TTC549 (cell line): ENCODE measurements around the gene HOXA1.

Experiments used
- FAIRE-seq: peaks from 2 replicates; lab custom pipeline; 2012; peaks lifted over from hg19 to GRCh38; lab: Jason Lieb, UNC

Gene HOXA1

DNA sequence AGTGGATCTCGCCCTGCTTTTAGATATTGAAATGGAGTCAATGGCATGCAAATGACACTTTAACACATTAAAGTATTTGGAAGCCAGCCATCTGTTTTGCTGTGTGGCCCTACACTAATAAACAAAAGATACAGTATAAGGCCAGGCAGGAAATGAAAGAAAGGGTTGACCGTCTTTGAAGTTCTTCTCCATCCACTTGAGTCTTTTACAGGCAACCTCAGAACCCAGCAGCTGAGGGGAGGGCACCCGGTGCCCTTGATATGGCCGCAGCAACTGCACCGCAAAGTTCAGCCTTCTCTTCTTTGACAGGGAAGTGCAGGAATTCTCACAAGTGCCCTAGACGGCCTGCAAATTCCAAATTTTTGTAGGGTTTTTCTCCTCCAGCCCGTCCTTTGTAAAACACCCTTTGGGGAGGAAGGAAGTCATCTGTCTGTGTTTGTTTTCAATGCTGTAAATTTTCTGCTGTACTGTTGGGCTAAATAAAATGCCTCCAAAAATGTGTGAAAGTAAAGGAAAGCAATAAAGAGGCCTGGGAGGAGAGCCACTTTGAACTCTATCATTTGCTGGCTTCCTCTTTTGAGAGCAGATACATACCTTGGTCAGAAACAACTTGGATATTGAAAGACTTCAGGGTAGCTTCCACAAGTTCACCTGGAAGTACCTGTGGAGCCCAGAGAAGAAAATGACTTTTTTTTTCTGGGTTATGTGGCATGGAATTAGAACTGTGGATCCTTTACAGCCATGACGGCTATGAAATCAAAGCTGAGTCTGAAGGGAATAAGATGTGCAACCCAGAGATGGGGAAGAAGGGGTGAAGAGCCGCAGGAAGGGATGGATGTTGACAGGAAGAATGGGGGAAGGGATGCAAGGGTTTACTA, 3.6 kb downstream of the HOXA1 start:
- FAIRE-seq, result no peak

GRCh38 chr7:27091105-27091504, 4.7 kb downstream of the HOXA1 start:
- no peak for FAIRE-seq

- no peak for FAIRE-seq
Observed at GRCh38 chr7:27088002-27088922, 7.5 kb downstream of the HOXA1 start.

- FAIRE-seq, result no peak
Observed at GRCh38 chr7:27083646-27084045, 12.2 kb downstream of the HOXA1 start.

GRCh38 chr7:27082171-27082570, 13.6 kb downstream of the HOXA1 start:
- FAIRE-seq, result no peak

GRCh38 chr7:27080844-27081436, 14.9 kb downstream of the HOXA1 start:
- no peak for FAIRE-seq

DNA sequence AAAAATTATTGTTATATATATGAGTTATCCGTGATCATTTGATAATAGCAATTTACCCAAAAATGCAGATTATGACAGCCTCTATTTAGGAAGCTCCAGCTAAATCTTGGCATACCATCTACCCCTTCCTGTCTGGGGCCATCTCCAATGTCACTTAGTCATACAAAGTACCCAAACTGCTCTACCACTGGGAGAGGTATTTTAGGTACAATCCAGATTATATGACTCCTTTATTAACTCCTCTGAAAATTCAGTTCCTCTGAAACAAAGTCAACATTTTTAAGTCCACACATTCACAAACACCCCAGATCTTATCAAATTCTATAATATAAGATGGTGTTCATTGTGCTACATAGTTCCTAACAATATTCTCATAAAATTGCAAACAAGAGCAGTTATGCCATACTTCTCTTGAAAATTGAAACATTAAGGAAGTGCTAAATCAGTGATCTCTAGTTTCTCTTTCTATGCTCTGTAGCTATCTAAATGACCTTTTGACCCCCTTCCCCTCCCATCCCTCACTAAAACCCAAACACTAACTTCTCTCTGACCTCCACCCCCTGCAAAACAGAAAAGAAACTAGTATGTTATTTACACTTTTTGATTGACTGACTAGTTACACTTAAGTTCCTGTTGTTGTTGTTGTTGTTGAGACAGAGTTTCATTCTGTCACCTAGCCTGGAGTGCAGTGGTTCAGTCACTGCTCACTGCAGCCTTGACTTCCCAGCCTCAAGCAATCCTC, 16.4 kb downstream of the HOXA1 start:
- FAIRE-seq, result no peak

DNA sequence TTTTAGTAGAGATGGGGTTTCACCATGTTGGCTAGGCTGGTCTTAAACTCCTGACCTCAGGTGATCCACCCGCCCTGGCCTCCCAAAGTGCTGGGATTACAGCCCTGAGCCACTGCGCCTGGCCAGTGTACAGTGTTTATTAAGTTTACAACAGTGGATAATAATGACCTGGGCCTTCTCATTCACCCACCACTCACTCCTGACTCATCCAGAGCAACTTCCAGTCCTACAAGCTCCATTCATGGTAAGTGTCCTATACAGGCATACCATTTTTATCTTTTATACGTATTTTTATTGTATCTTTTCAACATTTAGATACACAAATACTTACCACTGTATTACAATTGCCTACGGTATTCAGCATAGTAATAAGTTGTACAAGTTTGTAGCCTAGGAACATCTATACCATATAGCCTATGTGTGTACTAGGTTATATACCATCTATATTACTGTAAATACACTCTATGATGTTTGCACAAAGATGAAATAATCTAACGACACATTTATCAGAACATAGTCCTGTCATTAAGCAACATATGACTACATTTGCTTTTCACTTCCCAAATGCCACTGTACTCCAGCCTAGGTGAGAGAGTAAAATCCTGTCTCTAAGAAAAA, 17.1 kb downstream of the HOXA1 start:
- no peak for FAIRE-seq

DNA sequence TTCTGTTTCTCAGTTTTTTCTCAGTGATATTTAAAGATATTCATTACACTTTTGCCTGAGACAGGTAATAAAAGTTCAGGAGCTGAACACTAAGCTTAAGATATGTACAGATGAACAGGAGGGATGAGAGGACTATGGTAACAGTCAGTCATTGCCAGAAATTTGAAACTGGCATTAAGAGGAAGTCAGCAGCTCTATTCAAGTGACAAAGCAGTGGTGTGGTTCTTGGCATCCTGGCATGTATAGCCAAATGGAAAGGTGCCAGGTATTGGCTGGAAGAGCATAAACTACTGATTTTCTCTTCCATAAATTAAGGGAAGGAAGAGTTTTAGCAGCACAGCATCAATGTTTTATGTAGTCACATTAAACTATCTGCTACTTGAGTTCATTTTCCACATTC, 22.7 kb downstream of the HOXA1 start:
- no peak for FAIRE-seq

DNA sequence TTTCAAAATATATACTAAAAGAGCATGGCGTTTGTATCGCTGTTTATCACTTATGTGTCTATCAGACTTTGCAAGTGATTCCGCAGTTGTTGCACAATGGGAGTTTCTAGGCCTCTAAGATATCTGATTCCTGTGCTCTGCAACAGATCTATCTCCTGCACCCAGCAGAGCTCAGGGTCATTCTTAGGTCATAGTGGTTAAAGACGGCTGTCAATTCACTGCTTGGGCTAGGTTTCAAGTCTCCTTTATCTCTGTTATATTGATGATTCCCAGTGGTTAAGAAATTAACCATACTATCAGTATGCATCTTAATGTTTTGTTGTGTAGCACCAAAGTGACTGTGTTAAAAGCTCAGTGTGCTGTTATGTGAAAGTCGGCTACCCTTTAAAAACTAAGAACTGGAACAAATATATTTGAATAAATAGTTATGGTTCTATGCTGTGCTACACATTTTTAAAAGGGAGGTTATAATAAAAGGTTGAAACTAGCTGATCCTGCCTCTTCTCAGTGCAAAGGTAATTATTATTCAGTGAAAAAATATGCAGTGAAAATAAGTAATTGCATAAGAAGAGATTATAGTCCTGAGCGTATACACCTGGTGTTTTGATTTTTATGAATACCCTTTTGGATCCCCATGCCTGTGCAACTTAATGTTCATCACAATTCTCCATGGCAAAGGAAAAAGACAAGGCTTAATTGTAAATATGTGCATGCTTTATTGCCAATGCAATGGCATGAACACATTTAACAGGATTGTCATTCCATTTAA, 24.0 kb downstream of the HOXA1 start:
- no peak for FAIRE-seq

DNA sequence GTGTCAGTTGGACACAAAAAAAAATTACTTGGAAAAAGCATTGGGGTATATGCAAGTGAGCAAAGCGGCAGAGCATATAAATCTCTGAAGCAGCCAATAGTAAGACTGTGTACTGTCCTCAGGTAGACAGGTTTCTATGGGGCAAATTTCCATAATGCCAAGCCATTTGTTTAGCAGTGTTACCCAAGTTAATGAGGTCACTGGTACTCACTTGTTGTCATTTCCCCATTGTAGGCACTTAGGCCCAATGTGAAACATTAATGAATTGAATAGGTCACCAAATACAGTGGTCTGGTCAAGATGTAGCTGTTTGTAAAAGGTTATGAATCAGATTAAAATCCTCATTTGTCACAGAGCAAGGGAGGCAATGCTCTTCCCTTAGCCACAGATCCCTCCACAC, 27.5 kb downstream of the HOXA1 start:
- FAIRE-seq, result no peak

- no peak for FAIRE-seq
Observed at GRCh38 chr7:27066148-27066547, 29.7 kb downstream of the HOXA1 start.

DNA sequence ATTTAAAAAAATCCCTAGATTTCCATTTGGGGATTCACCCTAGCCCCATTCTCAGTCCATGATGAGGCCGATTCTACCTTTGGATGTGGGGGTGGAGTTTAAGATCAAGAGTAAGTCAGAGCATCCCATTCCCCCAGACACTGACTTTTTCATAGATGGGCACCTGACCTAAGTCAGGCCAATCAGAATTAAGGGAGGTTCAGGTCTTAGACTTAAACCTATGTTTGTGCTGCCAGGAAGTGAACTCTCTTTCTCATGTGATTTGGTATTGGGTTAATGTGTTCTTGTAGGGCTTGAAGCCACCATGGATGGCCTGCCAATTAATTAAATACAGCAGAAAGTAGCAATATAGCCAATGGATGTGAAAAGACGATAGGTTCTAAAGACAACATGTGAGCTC, 30.1 kb downstream of the HOXA1 start:
- no peak for FAIRE-seq

DNA sequence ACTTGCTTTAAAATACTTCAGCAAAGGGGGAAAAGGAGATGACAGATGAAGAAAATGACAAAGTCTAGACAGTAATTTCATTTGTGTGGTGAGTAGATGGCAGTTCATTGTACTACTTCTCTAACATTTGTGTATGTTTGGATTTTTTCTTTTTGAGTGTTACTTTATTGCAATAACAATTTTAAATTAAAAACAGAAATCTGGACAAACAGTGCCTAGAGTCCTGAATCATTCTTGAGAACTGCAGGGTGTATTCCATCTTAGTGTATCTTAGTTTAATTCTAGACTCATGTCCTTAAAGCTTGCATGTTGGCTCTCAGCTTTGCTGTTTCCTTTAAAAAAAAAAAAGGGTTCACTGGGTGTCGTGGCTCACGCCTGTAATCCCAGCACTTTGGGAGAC, 31.1 kb downstream of the HOXA1 start:
- FAIRE-seq, result no peak

- FAIRE-seq, result no peak
Observed at GRCh38 chr7:27064159-27064558, 31.6 kb downstream of the HOXA1 start.

GRCh38 chr7:27062946-27063345, 32.9 kb downstream of the HOXA1 start:
- no peak for FAIRE-seq

- FAIRE-seq, result no peak
Observed at GRCh38 chr7:27053153-27053552, 42.6 kb downstream of the HOXA1 start.

DNA sequence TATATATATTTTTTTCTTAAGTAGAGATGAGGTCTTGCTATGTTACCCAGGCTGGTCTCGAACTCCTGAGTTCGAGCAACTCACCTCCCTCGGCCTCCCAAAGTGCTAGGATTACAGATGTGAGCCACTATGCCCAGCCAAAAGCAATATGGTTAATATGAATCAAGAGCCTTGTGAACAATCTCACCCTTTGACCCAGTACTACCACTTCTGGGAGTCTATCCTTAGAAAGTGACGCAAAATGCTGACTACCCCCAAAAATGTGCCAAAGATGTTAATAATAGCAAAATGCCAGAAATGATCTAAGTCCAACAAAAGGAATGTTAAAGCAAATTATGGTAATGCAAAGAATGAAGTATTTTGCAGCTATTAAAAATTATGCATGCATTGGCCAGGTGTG, 44.3 kb downstream of the HOXA1 start:
- no peak for FAIRE-seq

DNA sequence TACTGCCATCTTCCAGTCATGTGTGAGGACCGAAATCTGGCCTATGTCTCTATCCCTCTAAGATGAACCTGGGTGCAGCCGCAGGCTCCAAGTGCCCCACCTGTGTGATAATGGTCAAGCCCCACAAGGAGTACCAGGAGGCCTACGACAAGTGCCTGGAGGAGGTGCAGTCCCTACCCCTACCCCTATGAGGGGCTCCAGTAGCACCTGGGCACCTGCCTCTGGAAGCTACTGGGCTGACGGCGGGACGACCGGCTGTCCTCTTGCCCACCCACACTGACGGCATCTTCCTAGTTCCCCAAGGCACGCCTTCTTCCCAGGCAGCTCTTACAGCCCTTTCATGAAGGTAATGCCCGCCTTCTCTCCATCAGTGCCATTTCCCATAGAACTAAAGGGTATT, 47.4 kb downstream of the HOXA1 start:
- no peak for FAIRE-seq

DNA sequence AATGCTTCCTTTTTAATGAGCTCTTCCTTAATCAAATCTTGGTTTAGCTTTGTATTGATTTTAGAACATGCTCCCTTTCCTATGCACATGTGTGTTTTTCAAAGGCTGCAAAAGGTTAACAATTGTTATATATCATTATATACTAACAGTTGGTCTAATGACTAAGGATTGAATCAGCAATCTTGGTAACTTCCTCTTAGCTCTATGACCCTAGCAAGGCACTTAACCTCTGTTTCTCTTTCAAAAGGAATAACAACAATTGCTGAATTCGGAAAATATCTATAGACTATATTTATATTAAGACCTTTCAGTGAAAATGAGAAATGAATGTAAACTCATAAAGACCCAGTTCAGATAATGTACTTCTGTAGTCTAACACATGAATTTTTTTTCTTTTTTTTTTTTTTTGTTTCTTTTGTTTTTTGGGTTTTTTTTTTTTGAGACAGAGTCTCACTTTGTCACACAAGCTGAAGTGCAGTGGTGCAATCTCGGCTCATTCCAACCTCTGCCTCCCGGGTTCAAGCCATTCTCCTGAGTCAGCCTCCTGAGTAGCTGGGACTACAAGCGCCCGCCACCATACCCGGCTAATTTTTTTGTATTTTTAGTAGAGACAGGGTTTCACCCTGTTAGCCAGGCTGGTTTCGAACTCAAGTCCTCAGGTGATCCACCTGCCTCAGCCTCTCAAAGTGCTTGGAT, 48.8 kb downstream of the HOXA1 start:
- no peak for FAIRE-seq
